ENCODE results near the gene PCNX3.

DNA sequence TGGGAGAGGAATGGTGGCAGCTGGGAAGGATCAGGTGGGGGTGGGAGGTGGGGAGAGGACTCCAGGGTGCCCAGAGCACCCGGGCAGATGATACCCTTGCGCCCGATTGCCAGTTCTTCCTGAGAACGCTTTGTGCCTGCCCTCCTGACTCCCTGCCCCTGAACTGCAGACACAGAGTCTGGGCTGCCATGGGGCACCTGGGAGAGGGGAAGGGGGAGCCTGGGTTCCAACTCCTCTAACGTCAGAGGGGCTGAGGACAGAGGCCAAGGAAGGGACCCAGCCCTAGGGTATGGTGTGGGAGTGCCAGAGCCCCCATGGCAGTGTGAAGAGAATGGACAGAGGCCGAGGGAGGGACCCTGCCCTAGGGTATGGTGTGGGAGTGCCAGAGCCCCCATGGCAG is 19.1 kb upstream of the PCNX3 start:
- TF ChIP-seq ZNF274 (IDR thresholded peaks at IDR 0.05; ENCODE audit: low read depth, low read length) (no peak), YY1 (IDR thresholded peaks at IDR 0.05; ENCODE audit: insufficient read depth, insufficient read length) (no peak), SUZ12 (IDR thresholded peaks at IDR 0.05; ENCODE audit: extremely low read depth, insufficient read depth, insufficient read length) (no peak)
